ENCODE results near the gene GPER1.

GPER1 gene

DNA sequence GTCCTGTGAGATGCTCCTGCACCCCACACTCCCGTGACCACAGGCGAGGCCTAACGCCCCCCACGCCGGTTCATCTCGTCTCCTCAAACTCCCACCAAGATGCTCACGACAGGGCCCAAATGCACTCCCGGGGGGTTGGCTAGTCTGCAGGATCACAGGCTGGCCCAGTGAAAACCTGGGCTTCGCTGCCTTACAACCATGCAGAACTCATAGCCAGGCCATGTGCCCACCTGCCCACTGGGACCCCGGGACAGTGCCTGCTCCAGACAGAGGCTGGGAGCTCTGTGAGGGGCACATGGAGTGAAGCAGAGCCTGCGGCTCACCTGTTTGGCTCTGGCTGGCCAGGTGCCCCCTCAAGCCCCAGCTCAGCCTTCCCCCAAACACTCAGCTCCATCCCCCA, 9.4 kb upstream of the GPER1 start:
- in situ Hi-C loops (cut with MboI; ENCODE audit: low sequenced_read_pairs, unreplicated experiment) = no loop called here
- no peak for TF ChIP-seq CTCF (IDR thresholded peaks at IDR 0.05; ENCODE audit: borderline replicate concordance, control extremely low read depth, extremely low read depth, insufficient read depth, missing control alignments)
- DNase-seq (ENCODE audit: low spot score) = no peak

- in situ Hi-C loops (cut with MboI; ENCODE audit: low sequenced_read_pairs, unreplicated experiment) = no loop called here
- no peak for TF ChIP-seq CTCF (IDR thresholded peaks at IDR 0.05; ENCODE audit: borderline replicate concordance, control extremely low read depth, extremely low read depth, insufficient read depth, missing control alignments)
- no peak for DNase-seq (ENCODE audit: low spot score)
Observed at GRCh38 chr7:1078985-1079384, 8.9 kb upstream of the GPER1 start.

- no peak for DNase-seq (ENCODE audit: low spot score)
- no peak for TF ChIP-seq CTCF (IDR thresholded peaks at IDR 0.05; ENCODE audit: borderline replicate concordance, control extremely low read depth, extremely low read depth, insufficient read depth, missing control alignments)
- in situ Hi-C loops (cut with MboI; ENCODE audit: low sequenced_read_pairs, unreplicated experiment) = no loop called here
Observed at GRCh38 chr7:1079546-1079945, 8.4 kb upstream of the GPER1 start.

GRCh38 chr7:1080252-1080920, 7.5 kb upstream of the GPER1 start:
- DNase-seq (ENCODE audit: low spot score) = no peak
- in situ Hi-C loops (cut with MboI; ENCODE audit: low sequenced_read_pairs, unreplicated experiment) = loop anchor here (10.0 kb wide), 1 partner anchor 86 kb away; no protein-coding TSS in a partner anchor
- no peak for TF ChIP-seq CTCF (IDR thresholded peaks at IDR 0.05; ENCODE audit: borderline replicate concordance, control extremely low read depth, extremely low read depth, insufficient read depth, missing control alignments)

DNA sequence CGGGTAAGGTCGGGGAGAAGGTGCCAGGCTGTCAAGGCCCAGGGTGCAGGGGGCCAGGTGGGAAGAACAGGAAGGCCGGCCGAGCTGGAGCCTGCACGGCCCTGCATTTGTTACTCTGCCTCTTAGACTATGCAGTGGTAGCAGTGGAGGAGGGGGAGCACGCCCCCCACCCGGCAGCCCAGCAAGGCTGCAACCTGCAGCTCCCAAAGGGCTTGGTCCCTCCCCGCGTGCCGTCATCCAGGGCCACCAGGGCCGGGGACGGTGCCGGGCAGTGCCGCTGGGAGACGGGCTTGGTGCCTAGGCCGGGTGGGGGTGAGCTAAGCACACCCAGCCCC, 7.0 kb upstream of the GPER1 start:
- DNase-seq (ENCODE audit: low spot score) = no peak
- in situ Hi-C loops (cut with MboI; ENCODE audit: low sequenced_read_pairs, unreplicated experiment) = loop anchor here (10.0 kb wide), 1 partner anchor 86 kb away; no protein-coding TSS in a partner anchor
- TF ChIP-seq CTCF (IDR thresholded peaks at IDR 0.05; ENCODE audit: borderline replicate concordance, control extremely low read depth, extremely low read depth, insufficient read depth, missing control alignments) = no peak

DNA sequence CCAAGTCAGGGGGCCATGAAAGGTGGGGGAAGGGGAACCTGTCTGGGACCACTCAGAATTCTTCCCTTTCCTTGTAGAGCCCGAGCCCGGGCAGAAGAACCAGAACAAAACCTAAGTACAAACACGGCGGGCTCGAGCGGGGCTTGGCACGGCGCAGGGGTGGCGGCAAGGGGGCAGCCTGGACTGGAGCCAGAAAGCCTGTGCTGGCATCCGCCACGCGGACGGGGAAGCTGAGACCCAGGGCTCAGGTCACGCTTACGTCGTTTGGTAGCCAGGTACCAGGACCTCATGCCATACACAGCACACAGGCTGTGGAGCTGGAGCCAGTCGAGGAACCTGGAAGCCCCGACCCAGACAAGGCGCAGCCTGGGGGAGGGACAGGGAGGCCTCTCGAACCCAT, 6.6 kb upstream of the GPER1 start:
- DNase-seq (ENCODE audit: low spot score) = no peak
- no peak for TF ChIP-seq CTCF (IDR thresholded peaks at IDR 0.05; ENCODE audit: borderline replicate concordance, control extremely low read depth, extremely low read depth, insufficient read depth, missing control alignments)
- in situ Hi-C loops (cut with MboI; ENCODE audit: low sequenced_read_pairs, unreplicated experiment) = loop anchor here (10.0 kb wide), 1 partner anchor 87 kb away; no protein-coding TSS in a partner anchor

Data from GM13976 (cell line).